ENCODE data around the gene COL24A1.
"Not testable (repeated sequence)": the region's sequence is repeated elsewhere in the genome, so short reads cannot be mapped to it uniquely, and the experiment has no call there.

The COL24A1 gene

GRCh38 chr1:85867189-85867588, 289.4 kb downstream of the COL24A1 start:
- no peak for DNase-seq

- no peak for DNase-seq
Observed at GRCh38 chr1:85865213-85865612, 291.4 kb downstream of the COL24A1 start.

- no peak for DNase-seq
Observed at GRCh38 chr1:85864727-85865126, 291.8 kb downstream of the COL24A1 start.

- DNase-seq = not testable (repeated sequence)
Observed at GRCh38 chr1:85863639-85864038, 292.9 kb downstream of the COL24A1 start.

- no peak for DNase-seq
Observed at GRCh38 chr1:85862456-85862855, 294.1 kb downstream of the COL24A1 start.

GRCh38 chr1:85857991-85858390, 298.6 kb downstream of the COL24A1 start:
- no peak for DNase-seq

GRCh38 chr1:85850238-85850637, 306.3 kb downstream of the COL24A1 start:
- DNase-seq = no peak

- DNase-seq = no peak
Observed at GRCh38 chr1:85849660-85850059, 306.9 kb downstream of the COL24A1 start.

- no peak for DNase-seq
Observed at GRCh38 chr1:85847356-85847755, 309.2 kb downstream of the COL24A1 start.

GRCh38 chr1:85846706-85847105, 309.9 kb downstream of the COL24A1 start:
- DNase-seq = no peak

- DNase-seq = no peak
Observed at GRCh38 chr1:85839459-85839858, 317.1 kb downstream of the COL24A1 start.

- DNase-seq = no peak
Observed at GRCh38 chr1:85838238-85838637, 318.3 kb downstream of the COL24A1 start.

GRCh38 chr1:85836736-85837135, 319.8 kb downstream of the COL24A1 start:
- no peak for DNase-seq

GRCh38 chr1:85833165-85833564, 323.4 kb downstream of the COL24A1 start:
- not testable (repeated sequence) for DNase-seq

GRCh38 chr1:85830837-85831236, 325.7 kb downstream of the COL24A1 start:
- no peak for DNase-seq

GRCh38 chr1:85824066-85824840, 332.3 kb downstream of the COL24A1 start:
- no peak for DNase-seq

GRCh38 chr1:85822696-85823095, 333.9 kb downstream of the COL24A1 start:
- DNase-seq = no peak

GRCh38 chr1:85818371-85818770, 338.2 kb downstream of the COL24A1 start:
- DNase-seq = no peak

GRCh38 chr1:85816606-85817005, 340.0 kb downstream of the COL24A1 start:
- no peak for DNase-seq

- DNase-seq = no peak
Observed at GRCh38 chr1:85815906-85816305, 340.7 kb downstream of the COL24A1 start.

- no peak for DNase-seq
Observed at GRCh38 chr1:85806236-85806965, 350.2 kb downstream of the COL24A1 start.

GRCh38 chr1:85801520-85801919, 355.1 kb downstream of the COL24A1 start:
- no peak for DNase-seq

GRCh38 chr1:85799737-85800136, 356.8 kb downstream of the COL24A1 start:
- no peak for DNase-seq

GRCh38 chr1:85798419-85798818, 358.2 kb downstream of the COL24A1 start:
- no peak for DNase-seq
